ENCODE data around the gene LRRC57. TPM values are rescaled to one million over a fixed set of nuclear protein-coding genes. Genes with fewer than 3 reads are reported as not detected.

The LRRC57 gene
- total and polyA plus RNA-seq, 2 of the 13 experiments (the other 11 are each of a cell fraction or from before 2014, with no cell fraction given) = 5.8 to 14.8 TPM

DNA sequence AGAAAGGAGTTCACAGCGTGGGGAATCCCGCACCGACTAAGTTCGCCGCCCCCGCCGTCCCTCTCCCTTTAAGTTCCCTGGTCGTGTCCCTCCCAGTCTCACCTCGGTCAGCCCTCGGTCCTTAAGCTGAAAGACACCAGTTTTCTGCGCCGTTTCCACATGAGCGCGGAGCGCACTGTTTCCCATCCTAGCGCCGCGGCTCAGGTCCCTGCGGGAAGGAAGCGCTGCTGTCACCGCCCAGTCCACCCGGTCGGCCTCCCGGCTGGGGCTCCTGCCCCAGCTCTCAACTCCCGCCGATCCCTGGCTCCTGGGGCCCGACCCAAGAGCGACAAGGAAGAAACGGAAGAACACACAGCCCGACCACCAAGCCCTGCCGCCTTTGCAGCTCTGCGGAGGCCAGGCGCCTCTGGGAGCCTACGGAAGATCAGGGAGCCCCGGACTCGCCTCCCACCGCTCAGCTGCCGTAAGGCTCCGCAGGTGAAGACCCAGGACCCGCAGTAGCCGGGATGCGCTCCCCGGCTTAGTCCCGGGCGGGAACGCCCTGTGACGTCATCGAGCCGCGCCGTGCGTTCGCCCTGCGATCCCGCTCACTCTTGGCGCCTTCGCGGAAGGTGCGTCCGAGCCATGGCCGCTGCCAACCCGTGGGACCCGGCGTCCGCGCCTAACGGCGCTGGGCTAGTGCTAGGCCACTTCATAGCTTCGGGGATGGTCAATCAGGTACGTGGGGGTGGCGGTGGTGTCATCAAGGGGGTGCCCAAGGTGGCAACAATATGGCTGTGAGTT, at the start of gene LRRC57, which contains the start of gene HAUS2 (continued):
- TF ChIP-seq, protein P1, sequence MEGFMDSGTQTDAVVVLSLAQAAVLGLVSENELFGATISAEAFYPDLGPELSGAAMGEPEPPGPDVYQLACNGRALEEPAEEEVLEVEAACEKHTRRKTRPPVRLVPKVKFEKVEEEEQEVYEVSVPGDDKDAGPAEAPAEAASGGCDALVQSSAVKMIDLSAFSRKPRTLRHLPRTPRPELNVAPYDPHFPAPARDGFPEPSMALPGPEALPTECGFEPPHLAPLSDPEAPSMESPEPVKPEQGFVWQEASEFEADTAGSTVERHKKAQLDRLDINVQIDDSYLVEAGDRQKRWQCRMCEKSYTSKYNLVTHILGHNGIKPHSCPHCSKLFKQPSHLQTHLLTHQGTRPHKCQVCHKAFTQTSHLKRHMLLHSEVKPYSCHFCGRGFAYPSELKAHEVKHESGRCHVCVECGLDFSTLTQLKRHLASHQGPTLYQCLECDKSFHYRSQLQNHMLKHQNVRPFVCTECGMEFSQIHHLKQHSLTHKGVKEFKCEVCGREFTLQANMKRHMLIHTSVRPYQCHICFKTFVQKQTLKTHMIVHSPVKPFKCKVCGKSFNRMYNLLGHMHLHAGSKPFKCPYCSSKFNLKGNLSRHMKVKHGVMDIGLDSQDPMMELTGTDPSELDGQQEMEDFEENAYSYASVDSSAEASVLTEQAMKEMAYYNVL (CRISPR knock-in tag; IDR thresholded peaks at IDR 0.05; ENCODE audit: borderline replicate concordance) = peak; percentile 55; the same call in 1 of the 2 replicates
- peak; percentile 50 for TF ChIP-seq RBM39 (IDR thresholded peaks at IDR 0.05; ENCODE audit: low read depth, low read length, poor library complexity, severe bottlenecking)
- TF ChIP-seq RBFOX2 (IDR thresholded peaks at IDR 0.05; ENCODE audit: low read depth, low read length) = peak; percentile 92
- TF ChIP-seq, protein P2, sequence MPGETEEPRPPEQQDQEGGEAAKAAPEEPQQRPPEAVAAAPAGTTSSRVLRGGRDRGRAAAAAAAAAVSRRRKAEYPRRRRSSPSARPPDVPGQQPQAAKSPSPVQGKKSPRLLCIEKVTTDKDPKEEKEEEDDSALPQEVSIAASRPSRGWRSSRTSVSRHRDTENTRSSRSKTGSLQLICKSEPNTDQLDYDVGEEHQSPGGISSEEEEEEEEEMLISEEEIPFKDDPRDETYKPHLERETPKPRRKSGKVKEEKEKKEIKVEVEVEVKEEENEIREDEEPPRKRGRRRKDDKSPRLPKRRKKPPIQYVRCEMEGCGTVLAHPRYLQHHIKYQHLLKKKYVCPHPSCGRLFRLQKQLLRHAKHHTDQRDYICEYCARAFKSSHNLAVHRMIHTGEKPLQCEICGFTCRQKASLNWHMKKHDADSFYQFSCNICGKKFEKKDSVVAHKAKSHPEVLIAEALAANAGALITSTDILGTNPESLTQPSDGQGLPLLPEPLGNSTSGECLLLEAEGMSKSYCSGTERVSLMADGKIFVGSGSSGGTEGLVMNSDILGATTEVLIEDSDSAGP (CRISPR knock-in tag; IDR thresholded peaks at IDR 0.05; ENCODE audit: borderline replicate concordance) = peak; percentile 89; the same call in 1 of the 2 replicates
- TF ChIP-seq AGO2 (optimal IDR thresholded peaks at IDR 0.05; ENCODE audit: low read depth, low read length) = peak; percentile 72
- TF ChIP-seq HNRNPH1 (optimal IDR thresholded peaks at IDR 0.05; ENCODE audit: low read depth, low read length) = no peak
- TF ChIP-seq KDM6A (CRISPR knock-in tag; IDR thresholded peaks at IDR 0.05; ENCODE audit: low read depth) = no peak
- TF ChIP-seq ZZZ3 (CRISPR knock-in tag; IDR thresholded peaks at IDR 0.05; ENCODE audit: borderline replicate concordance) = peak; percentile 34; the same call in 1 of the 2 replicates
- no peak; the same call in 1 of the 2 replicates for TF ChIP-seq ZFP41 (CRISPR knock-in tag; IDR thresholded peaks at IDR 0.05; ENCODE audit: borderline replicate concordance)
- peak; percentile 84 for TF ChIP-seq ZNF747 (CRISPR knock-in tag; IDR thresholded peaks at IDR 0.05; ENCODE audit: borderline replicate concordance)
- TF ChIP-seq ATM (IDR thresholded peaks at IDR 0.05; ENCODE audit: borderline replicate concordance) = no peak
- TF ChIP-seq IRX3 (CRISPR knock-in tag; IDR thresholded peaks at IDR 0.05; ENCODE audit: borderline replicate concordance, low read depth) = 0 out of 2 replicates have a peak, but pooled peaks have one; percentile 10
- TF ChIP-seq BRD4 (CRISPR knock-in tag; IDR thresholded peaks at IDR 0.05) = 0 out of 2 replicates have a peak, but pooled peaks have one; percentile 25
- TF ChIP-seq ZNF777 (CRISPR knock-in tag; IDR thresholded peaks at IDR 0.05) = peak; percentile 82
- no peak; the same call in 1 of the 2 replicates for TF ChIP-seq ZNF264 (CRISPR knock-in tag; IDR thresholded peaks at IDR 0.05)
- TF ChIP-seq, protein P3, sequence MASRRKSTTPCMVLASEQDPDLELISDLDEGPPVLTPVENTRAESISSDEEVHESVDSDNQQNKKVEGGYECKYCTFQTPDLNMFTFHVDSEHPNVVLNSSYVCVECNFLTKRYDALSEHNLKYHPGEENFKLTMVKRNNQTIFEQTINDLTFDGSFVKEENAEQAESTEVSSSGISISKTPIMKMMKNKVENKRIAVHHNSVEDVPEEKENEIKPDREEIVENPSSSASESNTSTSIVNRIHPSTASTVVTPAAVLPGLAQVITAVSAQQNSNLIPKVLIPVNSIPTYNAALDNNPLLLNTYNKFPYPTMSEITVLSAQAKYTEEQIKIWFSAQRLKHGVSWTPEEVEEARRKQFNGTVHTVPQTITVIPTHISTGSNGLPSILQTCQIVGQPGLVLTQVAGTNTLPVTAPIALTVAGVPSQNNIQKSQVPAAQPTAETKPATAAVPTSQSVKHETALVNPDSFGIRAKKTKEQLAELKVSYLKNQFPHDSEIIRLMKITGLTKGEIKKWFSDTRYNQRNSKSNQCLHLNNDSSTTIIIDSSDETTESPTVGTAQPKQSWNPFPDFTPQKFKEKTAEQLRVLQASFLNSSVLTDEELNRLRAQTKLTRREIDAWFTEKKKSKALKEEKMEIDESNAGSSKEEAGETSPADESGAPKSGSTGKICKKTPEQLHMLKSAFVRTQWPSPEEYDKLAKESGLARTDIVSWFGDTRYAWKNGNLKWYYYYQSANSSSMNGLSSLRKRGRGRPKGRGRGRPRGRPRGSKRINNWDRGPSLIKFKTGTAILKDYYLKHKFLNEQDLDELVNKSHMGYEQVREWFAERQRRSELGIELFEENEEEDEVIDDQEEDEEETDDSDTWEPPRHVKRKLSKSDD (CRISPR knock-in tag; IDR thresholded peaks at IDR 0.05; ENCODE audit: low read depth) = peak; percentile 89
- no peak for TF ChIP-seq STAT5B (CRISPR knock-in tag; IDR thresholded peaks at IDR 0.05)
- TF ChIP-seq SAFB2 (CRISPR knock-in tag; IDR thresholded peaks at IDR 0.05; ENCODE audit: borderline replicate concordance, low read depth) = peak; percentile 70; the same call in 1 of the 2 replicates
- peak; percentile 65; the same call in 1 of the 2 replicates for TF ChIP-seq RELA (CRISPR knock-in tag; IDR thresholded peaks at IDR 0.05)
- TF ChIP-seq SETDB1 (CRISPR knock-in tag; IDR thresholded peaks at IDR 0.05; ENCODE audit: borderline replicate concordance) = no peak
- TF ChIP-seq ELF1 (CRISPR knock-in tag; IDR thresholded peaks at IDR 0.05) = peak; percentile 73
- TF ChIP-seq JUND (CRISPR knock-in tag; IDR thresholded peaks at IDR 0.05) = peak; percentile 75
- TF ChIP-seq BRCA1 (CRISPR knock-in tag; IDR thresholded peaks at IDR 0.05) = peak; percentile 27; the same call in 1 of the 2 replicates
- TF ChIP-seq RORA (CRISPR knock-in tag; IDR thresholded peaks at IDR 0.05) = no peak

Measured in HepG2 (cell line).